Activated B cell treated with CpG ODN at 0.5 μM for 24 hours (primary cell): Measurements from ENCODE around the gene BAZ2A. TPM values are rescaled to one million over a fixed set of nuclear protein-coding genes. Genes with fewer than 3 reads are reported as not detected.

ENCODE experiments used
- ATAC-seq: fragments of 200-7000 bp; cut with Tn5 transposase; one replicate; pipeline ENCODE4 v1.10.0; 2021; ENCODE audit warnings: low read depth, mild to moderate bottlenecking, moderate library complexity
- CTCF ChIA-PET: fragments of 350-600 bp; sonication (Branson Sonifier 250); formaldehyde crosslinking; loops from one replicate; lab custom pipeline; 2021; ENCODE audit warnings: antibody characterized with exemption; lab: Charles Lee
- POLR2A ChIA-PET: fragments of 350-600 bp; sonication (Branson Sonifier 250); formaldehyde crosslinking; loops from one replicate; lab custom pipeline; 2021; ENCODE audit warnings: antibody characterized with exemption; lab: Charles Lee
- DNase-seq: peaks from one replicate; pipeline ENCODE4 v3.0.0; 2022
- H3K27ac Mint-ChIP-seq: one replicate; pipeline ENCODE4 v1.8.0; 2020; ENCODE audit warnings: mixed read lengths
- H3K27me3 Mint-ChIP-seq: one replicate; pipeline ENCODE4 v1.8.0; 2021; ENCODE audit warnings: mixed read lengths
- H3K36me3 Mint-ChIP-seq: one replicate; pipeline ENCODE4 v1.8.0; 2021; ENCODE audit warnings: low read depth, mixed read lengths
- H3K4me1 Mint-ChIP-seq: one replicate; pipeline ENCODE4 v1.8.0; 2021; ENCODE audit warnings: mixed read lengths
- H3K4me3 Mint-ChIP-seq: one replicate; pipeline ENCODE4 v1.8.0; 2020; ENCODE audit warnings: mild to moderate bottlenecking, mixed read lengths
- H3K9me3 Mint-ChIP-seq: one replicate; pipeline ENCODE4 v1.8.0; 2020; ENCODE audit warnings: mixed read lengths
- CTCF ChIP-seq: fragments of 200-600 bp; IDR thresholded peaks from one replicate; pipeline ENCODE4 v1.8.0; 2022; ENCODE audit warnings: antibody characterized with exemption, mild to moderate bottlenecking
- intact Hi-C: fragments of 100-400 bp; cut with micrococcal nuclease; formaldehyde crosslinking; loops from one replicate; pipeline ENCODE4 v1.15.1; 2024
- total RNA-seq: library from RNA; stranded (reverse); gene quantifications from 2 replicates; pipeline ENCODE4 v1.2.3, GENCODE V29; 2022

Gene BAZ2A
- total RNA-seq, 1 donor from 2014 or later = 192 TPM

GRCh38 chr12:56635806-56636674 lies 5.9 kb upstream of the BAZ2A start:
- Mint-ChIP-seq H3K27me3 (no peaks in the 10 kb centered on the region), H3K4me1 (peaks cover 72% of the 10 kb centered on the region), H3K27ac (peak overlapping the region; percentile 97), H3K9me3 (no peaks in the 10 kb centered on the region), H3K4me3 (peak overlapping the region; percentile 96), H3K36me3 (peaks cover 39% of the 10 kb centered on the region)
- TF ChIP-seq CTCF = no peak
- peak; percentile 73 for DNase-seq
- ChIA-PET POLR2A (interaction anchor here (0.5 to 6.1 kb wide), 37 partner anchors 8 to 953 kb away, joined by 3 to 96 read pairs (median 4); partner anchors contain the start of genes ATP5F1B, CNPY2, DDIT3 and NACA), CTCF (interaction anchor here (0.8 to 2.3 kb wide), 30 partner anchors 10 to 476 kb away, joined by 3 to 55 read pairs (median 5); partner anchors contain the start of genes ATP5F1B, GLS2, PTGES3 and RBMS2)
- ATAC-seq = peak; percentile 64
- intact Hi-C loops = loop anchor here (1.0 to 10.0 kb wide), 14 partner anchors 8 to 664 kb away; partner anchors contain the start of genes APOF, IL23A, NACA and PAN2

- Mint-ChIP-seq H3K36me3 (peaks cover 38% of the 10 kb centered on the region), H3K27ac (peak overlapping the region; percentile 97), H3K9me3 (no peaks in the 10 kb centered on the region), H3K27me3 (no peaks in the 10 kb centered on the region), H3K4me1 (peaks cover 81% of the 10 kb centered on the region), H3K4me3 (peak overlapping the region; percentile 96)
- CTCF ChIA-PET = interaction anchor here (0.5 to 2.3 kb wide), 9 partner anchors 10 to 476 kb away, joined by 4 to 55 read pairs (median 12); partner anchors contain the start of genes PTGES3 and STAT6
- POLR2A ChIA-PET = interaction anchor here (0.6 to 6.1 kb wide), 21 partner anchors 8 to 817 kb away, joined by 3 to 96 read pairs (median 5); partner anchors contain the start of genes ATP5F1B, CNPY2, ESYT1 and NACA
- intact Hi-C loops = loop anchor here (5.0 to 10.0 kb wide), 4 partner anchors 270 to 663 kb away; partner anchors contain the start of genes APOF, IL23A, PAN2 and RAB5B
- ATAC-seq (peak; percentile 22), DNase-seq (peak; percentile 70)
- TF ChIP-seq CTCF = no peak
Observed at GRCh38 chr12:56634837-56635791, 5.0 kb upstream of the BAZ2A start.

- ChIA-PET CTCF (no interaction called here), POLR2A (interaction anchor here (0.6 to 6.1 kb wide), 14 partner anchors 7 to 516 kb away, joined by 3 to 96 read pairs (median 6); partner anchors contain the start of genes ATP5F1B, ESYT1, NACA and PTGES3)
- intact Hi-C loops = loop anchor here (10.0 kb wide), 3 partner anchors 270 to 610 kb away; partner anchors contain the start of genes APOF, IL23A, PAN2 and STAT2
- peaks cover 33% of the 10 kb centered on the region for H3K36me3 Mint-ChIP-seq
- ATAC-seq (no peak), DNase-seq (no peak)
- no peak for TF ChIP-seq CTCF
- no peaks in the 10 kb centered on the region for H3K9me3 Mint-ChIP-seq
- H3K27me3 Mint-ChIP-seq = no peaks in the 10 kb centered on the region
- peak overlapping the region; percentile 96 for H3K4me3 Mint-ChIP-seq
- peaks cover 79% of the 10 kb centered on the region for H3K4me1 Mint-ChIP-seq
- H3K27ac Mint-ChIP-seq = peak overlapping the region; percentile 85
Observed at GRCh38 chr12:56634242-56634836, 4.2 kb upstream of the BAZ2A start.

- Mint-ChIP-seq H3K27me3 (no peaks in the 10 kb centered on the region), H3K27ac (peak overlapping the region; percentile 85), H3K36me3 (peaks cover 33% of the 10 kb centered on the region), H3K9me3 (no peaks in the 10 kb centered on the region), H3K4me1 (peaks cover 83% of the 10 kb centered on the region), H3K4me3 (peak overlapping the region; percentile 96)
- ChIA-PET POLR2A (interaction anchor here (0.7 to 6.1 kb wide), 10 partner anchors 9 to 515 kb away, joined by 3 to 93 read pairs (median 6); partner anchors contain the start of genes ATP5F1B, ESYT1, NACA and PTGES3), CTCF (no interaction called here)
- no peak for TF ChIP-seq CTCF
- intact Hi-C loops = loop anchor here (10.0 kb wide), 3 partner anchors 269 to 611 kb away; partner anchors contain the start of genes APOF, IL23A, PAN2 and STAT2
- DNase-seq (no peak), ATAC-seq (no peak)
Observed at GRCh38 chr12:56633468-56634241, 3.5 kb upstream of the BAZ2A start.
